GM19240 (cell line): ENCODE data around the gene GRAMD1B.

Experiments used
- DNase-seq: peaks from one replicate; pipeline ENCODE4 v3.0.0; 2011; ENCODE audit warnings: low spot score; ENCODE audit not compliant: insufficient read length

GRAMD1B gene

GRCh38 chr11:123429913-123430720 lies at the start of gene GRAMD1B:
Gene GRAMD1B (plus strand): TSS chr11:123430269. CDS start chr11:123430793, 524 bp downstream.
- peak; percentile 57 for DNase-seq

DNA sequence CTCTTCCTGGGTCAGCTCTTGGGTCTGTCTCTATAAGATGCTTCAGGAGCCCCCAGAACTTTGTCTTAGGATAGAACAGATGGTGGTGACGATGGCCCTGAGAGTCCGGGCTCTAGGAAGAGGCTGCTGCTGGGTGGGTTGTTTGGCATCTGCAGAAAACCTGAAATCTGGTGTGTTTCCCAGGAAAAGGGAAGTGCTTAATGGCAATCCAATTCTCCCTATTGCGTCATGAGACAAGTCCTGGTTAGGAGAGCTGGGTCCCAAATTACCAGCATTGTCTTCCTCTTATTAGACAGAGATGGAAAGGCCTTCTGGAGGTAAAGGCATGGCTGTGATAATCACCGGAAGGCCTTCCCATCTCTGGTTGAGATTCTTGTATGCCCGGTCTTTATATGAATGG lies 48.9 kb upstream of the GRAMD1B start:
- DNase-seq = no peak

DNA sequence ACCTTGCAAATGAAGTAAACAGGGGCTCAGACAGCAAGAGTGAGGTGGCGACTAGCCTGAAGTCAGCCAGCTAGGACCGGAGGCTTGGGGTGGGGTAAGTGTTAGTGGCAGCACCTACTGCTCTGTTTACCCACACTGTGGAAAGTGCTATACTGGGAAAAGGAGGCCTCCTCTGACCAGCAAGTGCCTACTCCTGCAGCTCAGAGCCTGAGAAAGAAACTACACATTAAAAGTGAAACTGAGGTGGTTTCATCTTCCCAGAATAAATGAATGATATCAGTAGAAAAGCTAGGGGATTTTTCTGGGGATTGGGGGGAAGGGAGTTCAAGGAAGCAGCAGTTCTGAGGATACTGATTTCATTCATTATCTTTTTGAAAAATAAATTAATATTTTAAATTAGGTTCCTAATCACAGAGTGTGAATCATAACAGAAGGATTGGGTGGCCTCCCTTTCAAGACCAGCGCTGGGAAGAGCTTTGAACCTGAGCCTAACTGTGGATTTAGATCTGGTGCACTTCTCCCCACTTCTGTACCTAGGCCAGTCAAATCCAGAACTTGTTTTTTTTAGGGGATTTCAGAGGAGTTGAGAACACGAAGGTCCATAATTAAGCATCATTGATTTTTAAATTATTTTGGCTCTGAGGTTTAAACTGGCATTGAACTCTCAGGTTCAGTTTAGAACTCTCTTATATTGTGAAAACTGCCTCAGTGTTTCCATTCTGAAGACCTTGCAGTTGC lies 48.1 kb upstream of the GRAMD1B start:
- DNase-seq = no peak

GRCh38 chr11:123382555-123383074 lies 47.5 kb upstream of the GRAMD1B start:
- no peak for DNase-seq

DNA sequence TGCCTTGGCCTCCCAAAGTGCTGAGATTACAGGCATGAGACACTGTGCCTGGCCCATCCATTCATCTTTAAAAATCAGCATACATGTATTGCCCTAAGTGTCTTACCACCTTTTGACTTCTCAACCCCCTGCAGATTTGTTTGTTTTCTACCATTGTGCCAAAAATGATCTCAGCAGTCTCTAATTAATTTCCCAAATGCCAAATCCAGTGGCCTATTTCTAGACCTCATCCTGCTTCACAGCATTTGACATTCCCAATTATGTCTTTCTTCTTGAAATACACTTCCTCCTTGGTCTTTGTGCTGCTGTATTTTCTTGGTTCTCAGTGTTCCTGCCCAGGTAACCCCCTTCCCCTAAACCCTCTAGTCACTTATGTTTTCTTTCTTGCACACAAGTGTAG lies 46.0 kb upstream of the GRAMD1B start:
- DNase-seq = no peak

DNA sequence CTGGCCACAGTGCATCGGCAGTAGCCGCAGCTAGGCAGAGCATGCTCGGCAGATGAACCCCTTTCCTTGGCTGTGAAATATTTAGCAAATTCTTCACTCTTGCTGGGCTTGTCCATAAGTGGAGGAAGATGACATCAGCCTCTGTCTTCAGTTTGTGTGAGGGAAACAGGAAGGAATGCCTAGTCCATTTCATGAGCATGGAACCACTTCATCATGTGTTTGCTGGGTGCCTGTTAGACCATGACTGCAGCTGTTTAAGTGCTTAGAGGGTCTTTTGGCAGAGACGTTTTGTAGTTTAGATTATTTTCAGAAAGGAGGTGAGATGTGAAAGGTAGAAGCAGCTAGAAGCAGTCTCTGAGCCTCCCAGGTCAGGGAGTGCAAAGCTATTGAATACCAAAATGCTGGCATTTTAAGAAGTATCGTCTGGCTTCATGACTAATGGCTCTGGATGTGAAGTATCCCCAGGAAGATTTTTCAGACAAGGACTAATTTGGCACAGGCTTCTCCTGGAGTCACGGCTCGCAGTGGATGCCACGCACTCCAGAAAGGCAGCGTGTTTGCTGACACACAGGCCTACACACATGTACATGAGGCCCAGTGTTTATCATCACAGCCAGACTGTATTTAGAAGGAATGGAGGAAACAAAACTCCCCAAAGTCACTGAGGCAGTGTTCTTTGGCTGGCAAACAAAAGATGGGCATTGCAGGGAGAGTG lies 43.1 kb upstream of the GRAMD1B start:
- DNase-seq = no peak

DNA sequence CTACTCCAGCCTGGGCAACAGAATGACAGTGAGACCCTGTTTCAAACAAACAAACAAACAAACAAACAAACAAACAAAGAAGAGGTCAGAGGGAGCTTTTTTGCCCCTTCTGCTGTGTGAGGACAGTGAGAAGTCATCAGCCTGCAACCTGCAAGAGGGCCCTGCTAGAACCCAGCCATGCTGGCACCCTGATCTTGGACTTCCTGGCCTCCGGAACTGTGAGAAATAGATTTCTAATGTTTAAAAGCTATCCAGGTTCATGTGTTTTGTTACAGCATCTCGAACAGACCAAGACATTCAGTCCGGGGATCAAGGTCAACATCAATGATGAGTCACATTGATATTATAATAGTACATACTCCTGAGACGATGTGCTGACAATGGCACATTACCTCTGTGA lies 41.4 kb upstream of the GRAMD1B start:
- DNase-seq = no peak

DNA sequence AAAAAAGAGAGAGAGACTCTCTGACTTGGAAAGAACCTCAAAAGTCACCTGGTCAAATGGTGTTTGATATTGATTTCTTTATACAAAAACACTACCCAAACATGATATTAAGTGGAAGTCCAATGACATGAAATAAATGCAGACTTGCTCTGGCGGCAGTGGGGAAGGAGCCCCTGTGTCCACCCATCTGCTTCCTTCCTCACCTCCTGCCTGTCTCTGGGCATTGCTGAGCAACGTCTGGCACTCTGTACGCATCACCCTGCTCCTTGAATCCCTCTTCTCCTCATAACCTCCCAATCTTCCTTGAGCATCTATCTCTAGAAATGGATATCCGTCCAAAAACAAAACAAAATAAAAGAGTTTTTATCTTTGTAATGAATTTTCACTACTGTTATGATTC lies 39.9 kb upstream of the GRAMD1B start:
- DNase-seq = no peak

- DNase-seq = no peak
Measured at GRCh38 chr11:123391646-123392348, 38.3 kb upstream of the GRAMD1B start.

GRCh38 chr11:123392431-123392830 lies 37.6 kb upstream of the GRAMD1B start:
- no peak for DNase-seq

GRCh38 chr11:123392844-123393243 lies 37.2 kb upstream of the GRAMD1B start:
- DNase-seq = no peak

DNA sequence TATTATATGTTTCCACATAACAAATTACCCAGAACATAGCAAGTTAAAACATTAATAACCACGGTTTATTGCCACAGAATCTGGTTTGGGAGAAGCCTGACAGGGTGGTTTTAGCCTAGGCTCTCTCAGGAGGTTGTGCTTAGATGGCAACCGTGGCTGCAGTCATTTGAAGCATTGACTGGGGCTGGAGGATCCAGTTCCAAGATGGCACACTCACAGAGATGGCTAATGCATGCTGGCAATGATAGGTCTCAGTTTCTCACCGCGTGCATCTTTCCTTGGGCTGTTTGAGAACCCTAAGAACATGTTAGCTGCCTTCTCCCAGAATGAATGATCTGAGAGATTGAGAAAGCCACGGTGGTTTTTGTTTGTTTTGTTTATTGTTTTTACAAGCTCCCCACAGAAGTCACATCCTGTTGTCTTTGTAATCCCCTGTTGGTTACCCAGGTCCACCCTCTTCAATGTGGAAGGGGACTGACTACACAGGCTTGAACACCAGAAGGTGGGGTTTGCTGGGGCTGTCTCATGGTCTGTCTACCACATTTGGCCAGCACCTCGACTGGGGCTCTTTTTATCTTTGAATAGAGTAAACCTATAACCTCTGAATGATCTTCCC lies 36.6 kb upstream of the GRAMD1B start:
- DNase-seq = no peak

GRCh38 chr11:123404676-123405075 lies 25.4 kb upstream of the GRAMD1B start:
- no peak for DNase-seq

DNA sequence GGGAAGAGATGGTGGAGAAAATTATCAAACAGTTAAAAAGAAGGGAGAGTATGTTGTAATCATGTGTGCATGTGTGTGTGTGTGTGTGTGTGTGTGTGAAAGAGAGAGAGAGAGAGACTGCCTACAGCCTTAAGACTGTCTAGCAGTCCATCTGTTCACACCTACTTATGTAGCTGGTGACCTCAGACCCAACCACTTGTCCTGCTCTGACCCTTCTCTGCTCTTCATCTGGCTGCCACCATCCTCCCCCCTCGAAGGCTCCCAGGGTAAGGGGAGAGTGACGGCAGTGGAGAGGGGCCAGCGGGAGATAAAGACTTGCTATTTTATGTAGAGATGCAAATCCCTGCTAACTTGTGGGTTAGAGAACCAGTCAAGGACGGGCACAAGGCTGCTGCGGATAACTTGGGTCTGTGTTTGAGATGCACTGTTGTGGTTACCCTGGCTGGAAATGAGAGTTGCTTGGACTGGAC lies 24.9 kb upstream of the GRAMD1B start:
- no peak for DNase-seq

DNA sequence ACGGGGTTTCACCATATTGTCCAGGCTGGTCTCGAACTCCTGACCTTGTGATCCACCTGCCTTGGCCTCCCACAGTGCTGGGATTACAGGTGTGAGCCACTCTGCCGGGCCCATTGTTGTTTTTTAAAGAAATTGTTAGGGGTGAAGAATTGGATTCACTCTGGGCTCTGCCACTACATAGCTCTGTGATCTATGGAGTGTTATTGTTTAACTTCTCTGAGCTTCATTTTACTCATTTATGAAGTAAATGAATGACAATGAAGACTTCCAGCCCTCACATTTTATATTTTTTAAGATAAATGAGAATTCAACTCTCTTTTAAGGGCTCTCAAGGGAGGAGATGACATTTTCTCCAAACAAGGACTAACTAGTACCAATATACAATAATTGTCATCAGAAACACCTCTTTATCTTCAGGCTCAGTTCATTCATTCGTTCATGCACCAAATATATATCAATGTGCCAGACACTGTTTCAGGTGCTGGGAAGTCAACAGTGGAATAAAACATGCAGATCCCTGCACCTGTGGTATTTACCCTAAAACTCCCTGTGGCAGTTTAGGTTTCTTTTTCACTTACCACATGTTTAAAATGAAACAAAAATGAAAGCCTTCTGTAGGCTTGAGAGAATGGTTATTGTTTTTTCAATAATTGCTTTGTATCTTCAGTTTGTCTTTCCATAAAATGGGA lies 23.5 kb upstream of the GRAMD1B start:
- no peak for DNase-seq

DNA sequence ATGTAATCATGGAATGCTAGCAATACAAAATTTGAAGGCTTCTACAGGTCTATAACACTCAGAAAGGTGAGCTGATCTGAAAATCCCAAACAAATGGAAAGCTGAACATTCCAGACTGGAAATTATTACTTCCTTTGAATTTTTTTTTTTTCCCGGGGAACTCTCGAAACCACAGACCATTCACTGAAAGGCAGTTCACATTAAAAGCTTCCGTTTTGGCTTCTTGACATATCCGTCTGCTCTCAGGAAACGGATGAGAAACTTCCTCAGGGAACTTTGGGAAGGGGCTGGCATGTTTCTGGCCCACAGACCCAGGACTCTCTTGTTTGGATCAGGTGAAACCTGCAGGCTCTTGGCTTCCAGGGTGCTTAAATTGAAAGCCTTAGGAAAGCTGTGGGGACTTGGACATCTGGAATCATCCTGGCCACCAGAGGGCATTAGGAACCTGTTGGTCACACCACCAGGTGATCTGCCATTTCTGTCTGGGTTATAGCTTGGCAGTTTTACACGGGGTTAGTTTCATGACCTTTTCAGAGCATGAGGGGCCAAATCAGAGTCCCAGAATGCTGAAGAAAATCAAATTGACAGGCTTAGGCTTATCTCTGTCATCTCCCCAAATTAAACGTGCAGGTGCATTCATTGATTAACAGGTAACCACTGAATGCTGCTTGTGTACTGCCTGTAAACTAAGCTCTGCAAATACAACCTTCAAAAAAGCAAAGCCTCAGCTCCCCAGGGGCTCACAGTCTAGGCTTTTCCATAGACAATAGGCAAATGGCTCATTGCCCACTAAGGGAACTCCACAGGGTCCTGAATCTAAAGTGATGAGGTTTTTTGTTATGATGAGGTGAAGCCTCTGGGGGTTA lies 22.7 kb upstream of the GRAMD1B start:
- DNase-seq = no peak

- DNase-seq = no peak
Measured at GRCh38 chr11:123407996-123408597, 22.0 kb upstream of the GRAMD1B start.

DNA sequence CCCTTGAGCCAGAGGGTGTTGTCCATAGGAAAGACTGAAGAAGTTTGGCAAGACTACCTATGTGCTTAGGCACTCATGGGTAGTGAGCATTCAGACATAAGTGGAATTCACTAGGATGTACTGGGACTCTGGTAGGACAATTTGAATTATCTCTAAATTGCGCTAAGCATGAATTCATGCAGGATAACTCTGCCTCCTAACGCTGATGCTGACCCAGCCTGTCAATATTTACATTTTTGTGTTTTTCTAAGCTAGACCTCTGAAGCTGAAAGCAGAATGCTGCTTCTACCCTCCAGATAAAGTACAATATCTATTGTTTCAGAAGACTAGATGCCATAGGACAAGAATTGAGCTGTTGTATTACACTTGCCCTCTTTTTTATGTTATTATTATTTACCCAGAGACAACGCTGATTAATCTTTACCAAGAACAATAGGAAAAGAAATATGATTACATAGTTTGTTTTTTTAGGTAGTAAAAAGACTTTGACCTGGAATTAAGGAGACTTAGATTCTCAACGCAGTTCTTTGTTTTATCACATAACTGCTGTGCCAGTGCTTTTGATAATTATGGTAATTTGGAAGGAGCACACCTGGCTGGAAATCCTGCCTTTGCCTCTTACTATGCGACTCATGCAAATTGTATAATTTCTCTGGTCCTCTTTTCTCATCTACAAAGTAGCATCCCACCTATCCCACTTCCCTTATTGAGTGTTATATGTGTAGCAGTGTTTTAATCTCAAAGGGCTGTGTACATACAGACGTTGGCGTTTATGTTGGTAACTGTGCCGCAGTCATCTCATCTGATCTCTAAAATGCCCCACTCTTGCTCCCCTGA lies 21.2 kb upstream of the GRAMD1B start:
- DNase-seq = no peak
